Karpas-422 (cell line): ENCODE results near the gene PACS2. TPM values are rescaled to one million over a fixed set of nuclear protein-coding genes. Genes with fewer than 3 reads are reported as not detected.
"Not testable (repeated sequence)": the region's sequence is repeated elsewhere in the genome, so short reads cannot be mapped to it uniquely, and the experiment has no call there.

Source experiments
- DNase-seq: peaks from one replicate; pipeline ENCODE4 v3.0.0-alpha.2; 2015
- H2AFZ ChIP-seq: fragments of 200-600 bp; sonication (generic); 2 replicates; pipeline ENCODE4 v1.6.1; 2014; ENCODE audit warnings: antibody characterized with exemption, low read length, mixed read lengths
- H3K27ac ChIP-seq: fragments of 200-600 bp; sonication (generic); 2 replicates; pipeline ENCODE4 v1.5.1; 2014; ENCODE audit warnings: mild to moderate bottlenecking, low read length, moderate library complexity
- H3K27me3 ChIP-seq: fragments of 200-600 bp; sonication (generic); 2 replicates; pipeline ENCODE4 v1.6.1; 2014; ENCODE audit warnings: low read length, mixed read lengths
- H3K36me3 ChIP-seq: fragments of 200-600 bp; sonication (generic); 2 replicates; pipeline ENCODE4 v1.6.1; 2014; ENCODE audit warnings: low read length, mixed read lengths; ENCODE audit not compliant: insufficient read depth
- H3K4me1 ChIP-seq: fragments of 200-600 bp; sonication (generic); 2 replicates; pipeline ENCODE4 v1.6.1; 2014; ENCODE audit warnings: mild to moderate bottlenecking, low read length, mixed read lengths
- H3K4me2 ChIP-seq: fragments of 200-600 bp; sonication (generic); 2 replicates; pipeline ENCODE4 v1.6.1; 2014; ENCODE audit warnings: low read length, low read depth, mild to moderate bottlenecking; ENCODE audit not compliant: poor library complexity, severe bottlenecking
- H3K4me3 ChIP-seq: fragments of 200-600 bp; sonication (generic); 2 replicates; pipeline ENCODE4 v1.5.1; 2014; ENCODE audit warnings: mild to moderate bottlenecking, antibody characterized with exemption, low read length, mixed read lengths
- H3K79me2 ChIP-seq: fragments of 200-600 bp; sonication (generic); 2 replicates; pipeline ENCODE4 v1.6.1; 2014; ENCODE audit warnings: mild to moderate bottlenecking, low read length, mixed read lengths
- H3K9ac ChIP-seq: fragments of 200-600 bp; sonication (generic); 2 replicates; pipeline ENCODE4 v1.6.0; 2014; ENCODE audit warnings: low read length
- H3K9me2 ChIP-seq: fragments of 200-600 bp; sonication (generic), shearing (Covaris generic); replicated peaks from 2 replicates; pipeline ENCODE4 v1.6.0; 2014; ENCODE audit warnings: mild to moderate bottlenecking, low read length, moderate library complexity; ENCODE audit not compliant: insufficient read depth
- H3K9me3 ChIP-seq: fragments of 300-700, 200-600 bp; sonication (generic); 2 replicates; pipeline ENCODE4 v1.6.1; 2014; ENCODE audit warnings: low read length, mixed read lengths
- H4K20me1 ChIP-seq: fragments of 200-600 bp; sonication (generic); 2 replicates; pipeline ENCODE4 v1.6.1; 2014; ENCODE audit warnings: mild to moderate bottlenecking, antibody characterized with exemption, low read length, low read depth; ENCODE audit not compliant: insufficient read depth
- total RNA-seq: library from RNA; depleted of rRNA; stranded (reverse); fragments of >200 nt; shearing (Covaris generic); gene quantifications from 2 replicates; pipeline ENCODE4 v1.2.3, GENCODE V29; 2014; ENCODE audit warnings: low replicate concordance

Gene PACS2
- total RNA-seq, 1 experiment from 2014 or later, result 32.4 TPM

- Histone ChIP-seq H3K4me2 (no peak overlapping the region), H2AFZ (no peak overlapping the region), H3K79me2 (no peaks in the 10 kb centered on the region), H3K36me3 (no peaks in the 10 kb centered on the region), H3K27me3 (no peaks in the 10 kb centered on the region), H3K4me1 (no peaks in the 10 kb centered on the region), H3K4me3 (no peak overlapping the region), H3K9me3 (no peaks in the 10 kb centered on the region), H3K27ac (no peak overlapping the region), H3K9ac (no peak overlapping the region), H3K9me2 (no peaks in the 10 kb centered on the region), H4K20me1 (peaks cover 22% of the 10 kb centered on the region)
- DNase-seq, result no peak
These were observed 39.9 kb upstream of the PACS2 start for GRCh38 chr14:105274637-105275036.

- Histone ChIP-seq H3K9me2 (no peaks in the 10 kb centered on the region), H3K4me3 (no peak overlapping the region), H3K4me2 (no peak overlapping the region), H3K79me2 (no peaks in the 10 kb centered on the region), H3K27ac (no peak overlapping the region), H3K9ac (no peak overlapping the region), H2AFZ (no peak overlapping the region), H3K36me3 (no peaks in the 10 kb centered on the region), H4K20me1 (peaks cover 25% of the 10 kb centered on the region), H3K9me3 (no peaks in the 10 kb centered on the region), H3K27me3 (no peaks in the 10 kb centered on the region), H3K4me1 (no peaks in the 10 kb centered on the region)
- DNase-seq, result no peak
These were observed 39.1 kb upstream of the PACS2 start for GRCh38 chr14:105275267-105275946.

GRCh38 chr14:105277448-105277847, 37.1 kb upstream of the PACS2 start:
- H4K20me1 ChIP-seq, result peaks cover 25% of the 10 kb centered on the region
- H2AFZ ChIP-seq, H3K9me3 ChIP-seq, H3K79me2 ChIP-seq, H3K27ac ChIP-seq, H3K4me2 ChIP-seq, DNase-seq, H3K9me2 ChIP-seq, H3K9ac ChIP-seq, H3K4me3 ChIP-seq, H3K36me3 ChIP-seq, H3K27me3 ChIP-seq, H3K4me1 ChIP-seq: not testable (repeated sequence)

GRCh38 chr14:105279642-105280361, 34.7 kb upstream of the PACS2 start:
- H3K4me1 ChIP-seq, result no peaks in the 10 kb centered on the region
- H3K79me2 ChIP-seq, result no peaks in the 10 kb centered on the region
- H3K9me3 ChIP-seq, result no peaks in the 10 kb centered on the region
- no peaks in the 10 kb centered on the region for H3K36me3 ChIP-seq
- no peak for DNase-seq
- no peaks in the 10 kb centered on the region for H3K9me2 ChIP-seq
- H4K20me1 ChIP-seq, result peaks cover 19% of the 10 kb centered on the region
- H3K27ac ChIP-seq, result no peak overlapping the region
- no peak overlapping the region for H3K4me2 ChIP-seq
- no peak overlapping the region for H3K4me3 ChIP-seq
- H2AFZ ChIP-seq, result no peak overlapping the region
- H3K27me3 ChIP-seq, result no peaks in the 10 kb centered on the region
- H3K9ac ChIP-seq, result no peak overlapping the region

GRCh38 chr14:105280525-105280924, 34.0 kb upstream of the PACS2 start:
- no peak overlapping the region for H3K4me3 ChIP-seq
- H4K20me1 ChIP-seq, result peaks cover 12% of the 10 kb centered on the region
- H3K79me2 ChIP-seq, result no peaks in the 10 kb centered on the region

GRCh38 chr14:105281371-105282097, 33.0 kb upstream of the PACS2 start:
- Histone ChIP-seq H3K79me2 (no peaks in the 10 kb centered on the region), H3K27me3 (no peaks in the 10 kb centered on the region), H3K4me1 (no peaks in the 10 kb centered on the region), H3K4me2 (no peak overlapping the region), H2AFZ (no peak overlapping the region), H3K4me3 (no peak overlapping the region), H3K36me3 (no peaks in the 10 kb centered on the region), H3K9ac (no peak overlapping the region), H3K27ac (no peak overlapping the region), H3K9me2 (no peaks in the 10 kb centered on the region), H3K9me3 (no peaks in the 10 kb centered on the region), H4K20me1 (peaks cover 11% of the 10 kb centered on the region; the same call in 1 of the 2 replicates)
- DNase-seq, result peak; percentile 63

More at GRCh38 chr14:105280525-105280924, 34.0 kb upstream of the PACS2 start:
- Histone ChIP-seq H3K9ac (no peak overlapping the region), H3K9me2 (no peaks in the 10 kb centered on the region), H3K9me3 (no peaks in the 10 kb centered on the region), H3K4me1 (no peaks in the 10 kb centered on the region), H3K27ac (no peak overlapping the region), H2AFZ (no peak overlapping the region), H3K27me3 (no peaks in the 10 kb centered on the region), H3K4me2 (no peak overlapping the region), H3K36me3 (no peaks in the 10 kb centered on the region)
- DNase-seq, result no peak

GRCh38 chr14:105282098-105282725, 32.3 kb upstream of the PACS2 start:
- no peaks in the 10 kb centered on the region for H3K9me2 ChIP-seq
- DNase-seq, result no peak
- H3K36me3 ChIP-seq, result no peaks in the 10 kb centered on the region
- H3K9ac ChIP-seq, result no peak overlapping the region
- H3K4me2 ChIP-seq, result no peak overlapping the region
- peaks cover 11% of the 10 kb centered on the region; the same call in 1 of the 2 replicates for H4K20me1 ChIP-seq
- no peak overlapping the region for H2AFZ ChIP-seq
- no peaks in the 10 kb centered on the region for H3K9me3 ChIP-seq
- H3K4me3 ChIP-seq, result no peak overlapping the region
- H3K27ac ChIP-seq, result no peak overlapping the region
- H3K27me3 ChIP-seq, result no peaks in the 10 kb centered on the region
- H3K79me2 ChIP-seq, result no peaks in the 10 kb centered on the region
- H3K4me1 ChIP-seq, result no peaks in the 10 kb centered on the region

- no peak for DNase-seq
- Histone ChIP-seq H3K27ac (no peak overlapping the region), H3K9me3 (no peaks in the 10 kb centered on the region), H3K36me3 (no peaks in the 10 kb centered on the region), H3K27me3 (no peaks in the 10 kb centered on the region), H2AFZ (no peak overlapping the region), H3K9me2 (no peaks in the 10 kb centered on the region), H3K4me1 (no peaks in the 10 kb centered on the region), H3K9ac (no peak overlapping the region), H4K20me1 (peaks cover 8% of the 10 kb centered on the region; the same call in 1 of the 2 replicates), H3K79me2 (no peaks in the 10 kb centered on the region), H3K4me2 (no peak overlapping the region), H3K4me3 (no peak overlapping the region)
These were observed 31.5 kb upstream of the PACS2 start for GRCh38 chr14:105283028-105283427.
